GOT3 (cell line): ENCODE data around the gene ZCCHC18.
"Not testable (repeated sequence)": the region's sequence is repeated elsewhere in the genome, so short reads cannot be mapped to it uniquely, and the experiment has no call there.

Experiments
- DNase-seq: peaks from one replicate; lab custom pipeline; 2025; ENCODE audit warnings: mixed read lengths; lab: John Stamatoyannopoulos, UW

The ZCCHC18 gene

DNA sequence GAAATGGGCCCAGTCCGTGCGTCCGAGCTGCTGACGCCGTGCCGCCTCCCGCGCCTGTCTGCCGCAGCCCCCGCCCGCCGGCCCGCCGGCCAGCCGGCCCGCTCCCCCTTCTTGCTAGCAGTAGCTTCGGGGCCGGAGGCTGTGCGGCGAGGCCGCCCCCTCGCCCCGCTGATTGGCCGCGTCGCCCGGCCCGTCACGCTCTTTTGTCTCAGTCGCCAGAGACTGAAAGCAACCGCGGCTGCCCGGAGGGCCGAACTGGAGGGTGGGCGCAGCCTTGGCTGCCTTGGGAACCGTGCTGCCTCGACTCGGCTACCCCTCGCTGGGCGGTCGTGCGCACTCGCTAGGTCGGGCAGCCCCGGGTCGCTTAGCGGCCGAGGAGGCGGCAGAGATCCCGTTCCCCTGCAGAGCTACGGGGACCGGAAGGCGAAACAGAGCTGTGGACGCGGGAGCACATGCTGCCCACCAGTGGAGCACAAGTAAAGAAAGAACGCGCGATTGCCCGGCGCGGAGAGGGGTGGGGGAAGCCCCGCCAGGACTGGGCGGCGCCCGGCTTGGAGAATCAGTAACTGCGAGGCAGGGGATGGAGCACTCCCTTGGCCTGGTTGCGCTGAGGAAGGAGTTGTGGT lies at the start of gene ZCCHC18:
TSS of gene ZCCHC18 (plus strand) at position 198 of the 626 bp plus-strand sequence. CDS start 1,589 bp downstream, outside the sequence.
- no peak for DNase-seq

DNA sequence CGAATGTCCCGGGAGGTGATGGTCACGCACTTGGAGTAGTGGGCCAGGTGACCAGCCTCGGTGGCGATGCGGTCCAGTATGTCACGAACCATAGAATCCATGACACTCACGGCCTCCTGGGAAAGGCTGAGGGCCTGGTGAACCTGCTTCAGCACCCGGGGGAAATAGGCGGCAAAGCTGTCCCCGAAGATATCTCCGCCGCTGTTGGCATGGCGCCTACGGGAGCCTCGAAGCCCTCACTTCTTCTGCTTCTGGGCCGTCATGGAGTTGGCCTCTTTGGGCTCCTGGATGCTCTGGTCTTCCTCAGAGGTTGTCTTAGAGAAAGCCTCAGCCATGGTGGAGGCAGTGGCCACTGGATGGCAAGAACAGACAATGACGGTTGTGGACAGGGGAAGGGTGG lies 49.7 kb upstream of the ZCCHC18 start:
- DNase-seq, result not testable (repeated sequence)

DNA sequence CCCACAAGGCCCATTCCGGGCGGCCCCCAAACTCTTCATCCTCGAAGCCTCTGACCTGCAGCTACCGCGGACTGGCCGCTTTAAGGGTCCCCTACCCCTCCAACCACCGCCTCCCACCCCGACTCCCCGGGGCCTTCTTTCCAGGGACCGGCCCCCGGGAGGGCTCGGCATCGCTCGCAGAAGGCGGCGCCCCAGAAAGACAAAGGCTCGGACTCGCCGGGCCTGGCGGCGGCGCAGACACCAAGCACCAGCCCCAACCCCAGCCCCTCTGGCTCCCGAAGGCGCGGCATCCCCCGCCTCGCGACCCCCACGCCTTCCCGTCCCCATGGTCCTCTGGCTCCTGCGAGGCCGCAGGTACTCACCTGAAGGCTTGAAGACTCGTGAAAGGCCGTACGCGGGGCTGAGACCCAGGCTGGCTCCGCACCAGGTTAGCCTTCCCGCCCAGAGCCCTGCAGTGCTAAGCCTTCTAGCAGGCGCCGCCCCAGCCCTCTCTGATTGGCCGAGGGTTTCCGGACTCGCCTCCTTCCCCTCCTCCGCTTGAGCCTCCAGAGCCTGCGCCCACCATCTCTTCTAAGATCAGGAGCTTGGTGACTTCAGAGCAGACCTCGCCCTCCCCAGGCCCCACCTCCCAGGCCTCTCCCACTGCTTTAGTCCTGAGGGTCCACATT lies 36.4 kb upstream of the ZCCHC18 start, which contains the start of gene TMSB15C:
TSS of gene TMSB15C (minus strand) at position 459 of the 668 bp plus-strand sequence.
- DNase-seq, result not testable (repeated sequence)

DNA sequence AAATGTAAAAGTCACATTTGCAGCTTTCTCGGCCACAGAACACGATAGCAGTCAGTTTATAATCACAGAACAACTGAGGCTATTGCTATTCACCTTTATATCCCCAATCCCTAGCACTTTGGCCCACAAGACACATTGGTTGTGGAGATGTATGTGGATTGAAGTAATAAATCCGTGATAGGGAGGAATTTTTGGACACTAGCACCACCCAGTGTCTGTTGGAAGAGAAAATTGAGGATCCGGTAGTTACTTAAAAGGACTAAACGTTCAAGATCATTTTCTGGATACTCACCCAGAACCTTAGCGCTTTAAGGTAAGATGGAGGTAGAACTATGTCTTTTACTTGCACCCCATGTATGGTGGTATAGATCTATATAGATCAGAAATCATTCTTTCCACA lies 34.5 kb upstream of the ZCCHC18 start:
- not testable (repeated sequence) for DNase-seq

DNA sequence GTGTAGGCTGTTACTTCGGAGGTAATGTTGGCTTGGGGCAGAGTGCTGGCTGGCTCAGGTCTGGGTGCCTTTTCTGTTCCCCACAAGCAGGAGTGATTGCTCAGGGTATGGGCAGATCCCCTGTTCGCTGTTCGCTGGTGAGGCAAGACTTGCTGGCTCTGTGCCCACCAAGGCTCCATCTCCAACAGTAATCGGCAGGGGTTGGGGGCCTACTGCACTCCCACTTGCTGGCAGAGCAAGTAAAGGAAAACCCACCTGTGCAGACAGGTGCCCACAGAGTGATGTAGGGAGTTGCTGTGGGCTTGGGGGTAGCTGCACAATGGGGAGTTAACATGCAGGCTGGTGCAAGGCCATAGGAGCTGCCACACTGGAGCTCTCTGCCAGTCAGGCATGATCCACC lies 28.3 kb upstream of the ZCCHC18 start:
- no peak for DNase-seq

DNA sequence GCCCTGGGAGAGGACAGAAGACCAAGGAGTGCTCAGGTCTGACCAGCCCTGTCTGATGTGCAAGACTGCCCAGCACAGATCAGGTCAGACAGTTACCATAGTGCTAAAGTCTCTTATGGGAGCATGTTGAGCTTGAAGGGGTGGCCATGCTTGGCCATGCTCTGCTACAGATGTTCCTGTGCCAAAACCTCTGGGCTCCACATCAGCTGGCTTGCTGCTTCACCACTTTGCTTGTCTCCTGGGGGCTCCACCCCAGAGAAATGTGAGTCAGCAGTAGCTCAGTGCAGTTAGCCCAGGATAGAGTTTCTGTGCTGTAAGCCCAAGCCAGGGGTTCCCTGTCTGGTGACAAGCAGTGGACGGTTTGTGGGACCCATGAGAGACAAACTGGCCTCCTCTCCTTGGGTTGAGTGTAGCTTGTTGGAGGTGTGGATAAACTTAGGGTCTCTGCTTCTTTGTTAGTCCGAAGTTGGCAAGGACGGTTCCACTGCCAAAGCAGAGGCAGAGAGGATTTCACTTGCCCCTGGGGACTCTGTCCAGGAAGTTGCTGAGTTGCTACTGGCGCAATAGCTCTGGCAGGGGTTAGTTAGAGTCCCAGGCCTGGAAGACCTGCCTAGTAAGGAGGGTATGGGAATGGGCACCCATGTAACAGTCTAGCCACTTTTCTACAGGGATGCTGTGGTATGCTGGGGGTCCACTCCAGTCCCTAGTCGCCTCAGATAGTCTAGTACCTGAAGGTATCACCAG lies 27.6 kb upstream of the ZCCHC18 start:
- no peak for DNase-seq

DNA sequence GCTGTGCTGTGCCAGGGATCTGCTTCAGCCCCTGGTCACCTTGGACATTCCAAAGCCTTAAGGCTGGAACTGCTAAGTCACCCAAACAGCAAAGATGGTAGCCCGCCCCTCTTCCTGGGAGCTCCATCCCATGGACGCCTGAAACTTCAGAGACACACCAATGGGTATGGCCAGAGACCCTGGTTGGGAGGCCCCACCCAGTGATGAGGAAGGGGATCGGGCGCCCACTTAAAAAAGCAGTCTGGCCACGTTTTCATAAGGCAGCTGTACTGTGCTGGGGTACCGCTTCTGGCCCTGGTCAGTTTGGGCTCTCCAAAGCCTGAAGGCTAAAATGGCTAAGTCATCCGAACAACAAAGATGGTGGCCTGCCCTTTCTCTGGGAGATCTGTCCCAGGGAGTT lies 26.8 kb upstream of the ZCCHC18 start:
- no peak for DNase-seq

DNA sequence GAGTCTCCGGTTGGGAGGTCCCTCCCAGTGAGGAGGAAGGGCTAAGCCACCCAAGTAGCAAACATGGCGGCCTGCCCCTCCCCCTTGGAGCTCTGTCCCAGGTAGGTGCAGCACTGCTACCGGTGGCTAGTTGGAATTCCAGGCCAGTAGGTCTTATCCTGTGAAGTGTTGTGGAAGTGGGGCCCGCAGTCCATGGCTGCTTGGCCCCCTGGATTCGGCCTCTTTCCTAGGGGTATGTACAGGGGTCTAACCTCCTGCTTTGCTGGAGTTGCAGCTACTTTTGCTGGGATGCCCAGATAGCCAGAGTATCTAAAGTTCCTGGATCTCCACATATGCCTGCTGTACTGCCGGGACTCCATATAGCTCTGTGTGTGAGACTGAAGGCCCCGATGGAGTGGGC lies 26.4 kb upstream of the ZCCHC18 start:
- DNase-seq, result no peak

DNA sequence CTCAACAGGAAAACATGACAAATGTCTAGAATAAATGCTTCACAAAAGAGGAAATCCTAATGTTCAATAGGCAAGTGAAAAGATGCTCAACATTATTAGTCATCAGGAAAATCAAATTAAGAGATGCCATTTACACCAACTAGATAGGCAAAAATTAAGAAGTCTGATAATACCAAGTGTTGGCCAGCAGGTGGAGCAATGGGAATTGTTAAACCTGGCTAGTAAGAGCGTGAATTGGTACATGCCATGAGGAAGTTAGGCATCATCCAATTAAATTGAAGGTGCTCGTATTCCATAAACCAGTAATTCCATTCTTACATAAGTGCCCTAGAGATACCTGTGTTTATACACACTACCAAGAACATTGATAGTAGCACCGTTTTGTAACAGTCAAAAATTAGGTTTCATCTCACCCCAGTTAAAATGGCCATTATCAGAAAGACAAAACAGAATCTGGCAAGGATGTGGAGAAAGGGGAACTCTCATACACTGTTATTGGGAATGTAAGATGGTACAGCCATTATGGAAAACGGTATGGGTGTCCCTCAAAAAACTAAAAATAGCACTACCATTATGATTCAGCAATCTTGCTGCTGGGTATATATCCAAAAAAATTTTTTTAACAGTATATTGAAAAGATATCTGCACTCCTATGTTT lies 14.0 kb upstream of the ZCCHC18 start:
- DNase-seq, result no peak

DNA sequence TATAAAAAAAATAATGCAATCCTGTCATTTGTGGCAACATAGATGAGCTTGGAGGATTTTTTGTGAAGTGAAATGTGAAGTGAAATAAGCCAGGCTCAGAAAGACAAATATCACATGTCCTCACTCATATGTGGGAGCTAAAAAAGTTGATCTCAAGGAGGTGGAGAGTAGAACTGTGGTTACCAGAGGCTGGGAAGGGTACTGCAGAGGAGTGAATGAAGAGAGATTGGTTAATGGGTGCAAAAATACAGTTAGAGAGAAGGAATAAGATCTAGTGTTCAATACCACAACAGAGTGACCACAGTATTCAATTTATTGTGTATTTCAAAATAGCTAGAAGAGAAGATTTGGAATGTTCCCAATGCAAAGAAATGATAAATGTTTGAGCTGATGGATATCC lies 13.4 kb upstream of the ZCCHC18 start:
- no peak for DNase-seq

DNA sequence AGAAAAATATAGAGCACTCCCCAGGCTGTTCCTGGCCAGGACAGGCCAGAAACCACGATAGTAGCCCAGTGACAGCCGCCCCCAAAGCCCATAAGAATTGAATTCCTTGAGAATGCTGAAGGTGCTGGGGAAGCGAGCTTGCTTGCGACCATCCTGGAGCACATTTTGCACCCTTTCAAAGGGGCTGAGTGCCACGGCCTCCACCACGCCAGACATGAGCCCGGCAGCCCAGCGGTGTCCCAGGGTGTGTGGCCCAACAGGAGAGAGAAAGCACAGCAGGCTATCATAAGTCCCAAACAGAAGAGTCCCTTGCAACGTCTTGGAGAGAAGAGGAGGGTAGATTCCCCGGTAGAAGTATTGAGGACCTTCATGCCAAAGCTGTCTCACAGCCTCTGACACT lies 7.6 kb upstream of the ZCCHC18 start:
- no peak for DNase-seq

DNA sequence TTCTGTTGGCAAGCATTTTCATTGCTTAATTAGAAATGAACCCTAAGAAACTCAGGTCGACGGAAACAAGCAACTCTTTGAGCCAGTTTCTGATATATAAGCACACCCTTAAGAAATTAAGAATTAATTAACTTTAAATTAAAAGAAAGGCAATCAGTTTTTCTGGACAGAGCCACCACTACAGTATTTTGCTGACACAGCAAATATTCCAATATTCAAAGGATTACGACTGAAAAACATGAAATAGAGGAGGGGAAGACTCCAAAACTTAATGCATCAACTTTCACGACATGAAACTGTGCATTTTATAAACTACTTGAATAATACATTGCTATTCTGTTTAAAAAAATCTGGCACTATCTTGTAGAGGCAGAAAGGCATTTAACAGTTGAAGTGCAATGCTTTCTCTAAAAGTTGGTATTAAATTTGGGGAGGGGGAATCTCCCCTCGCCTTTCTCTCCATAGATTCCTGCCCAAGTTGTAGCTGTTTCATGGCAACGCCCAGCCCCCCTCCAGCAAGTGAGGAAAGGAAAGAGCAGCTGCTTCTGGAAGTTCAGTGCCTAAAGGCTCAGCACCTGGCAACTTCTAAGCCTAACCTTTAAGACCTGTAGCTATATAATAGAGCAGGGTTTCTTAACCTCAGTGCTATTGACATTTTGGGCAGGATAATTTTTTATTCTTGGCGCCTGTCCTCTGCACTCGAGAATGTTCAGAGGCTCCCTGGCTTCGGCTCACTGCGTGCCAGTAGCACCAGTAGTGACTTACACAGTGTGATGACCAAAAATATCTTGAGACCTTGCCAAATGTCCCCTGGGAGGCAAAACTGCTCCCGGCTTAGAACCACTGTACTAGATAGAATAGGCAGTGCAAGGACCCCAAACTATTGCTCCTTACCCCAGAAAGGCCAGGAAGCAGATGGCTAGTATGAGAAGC lies 6.7 kb upstream of the ZCCHC18 start:
- DNase-seq, result no peak

DNA sequence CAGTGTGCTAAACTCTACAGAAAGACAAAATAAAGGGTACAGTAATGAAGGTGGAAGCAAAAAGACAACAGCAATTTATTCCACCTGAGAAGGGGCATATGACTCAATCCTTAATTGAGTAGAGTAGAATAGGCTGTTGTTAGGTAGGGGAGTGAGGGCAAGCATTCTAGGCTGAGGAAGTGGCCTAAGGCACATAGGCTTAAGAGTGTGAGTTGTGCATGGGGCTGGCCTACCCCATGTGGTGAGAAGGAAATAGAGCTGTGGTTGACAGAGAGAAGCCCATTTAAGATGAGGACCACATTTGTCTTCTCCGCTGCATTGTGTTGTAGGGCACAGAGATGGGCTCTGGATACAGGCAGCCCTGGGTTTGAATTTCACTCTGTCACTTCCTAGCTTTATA lies 3.4 kb upstream of the ZCCHC18 start:
- no peak for DNase-seq

DNA sequence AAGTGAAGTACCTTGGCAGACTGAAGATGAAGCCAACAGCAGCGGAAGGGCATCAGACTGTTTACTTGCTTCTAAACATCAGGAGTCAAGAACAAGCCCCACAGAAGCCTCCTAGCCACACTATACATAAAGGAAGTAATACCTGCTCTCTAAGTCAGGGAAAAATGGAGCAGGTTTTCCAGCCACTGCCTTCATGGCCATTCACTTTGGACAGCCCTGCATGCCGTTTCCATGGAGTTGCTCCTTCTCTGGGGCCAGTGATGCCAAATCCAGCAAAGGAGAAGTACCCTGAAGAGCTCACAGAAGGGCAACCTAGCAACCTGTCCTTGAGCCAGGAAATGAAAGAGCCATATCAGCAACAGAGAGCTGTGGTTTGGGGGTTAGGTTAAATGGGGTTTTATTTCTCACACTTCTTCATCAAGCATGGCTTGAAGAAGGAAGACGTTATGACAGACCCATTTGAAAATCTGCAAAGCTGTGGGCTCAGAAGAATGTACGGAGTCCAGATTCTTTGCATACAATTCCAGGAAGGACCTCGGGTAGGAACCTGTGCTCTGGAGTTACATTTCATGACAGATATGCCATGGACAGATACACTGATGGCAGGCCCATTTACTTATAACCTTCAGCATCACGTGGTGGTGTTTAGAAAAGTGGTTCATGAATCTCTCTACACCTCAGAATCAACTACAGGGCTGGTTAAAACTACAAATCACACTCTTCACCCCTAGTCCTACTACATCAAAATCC lies 1.7 kb upstream of the ZCCHC18 start:
- DNase-seq, result not testable (repeated sequence)

DNA sequence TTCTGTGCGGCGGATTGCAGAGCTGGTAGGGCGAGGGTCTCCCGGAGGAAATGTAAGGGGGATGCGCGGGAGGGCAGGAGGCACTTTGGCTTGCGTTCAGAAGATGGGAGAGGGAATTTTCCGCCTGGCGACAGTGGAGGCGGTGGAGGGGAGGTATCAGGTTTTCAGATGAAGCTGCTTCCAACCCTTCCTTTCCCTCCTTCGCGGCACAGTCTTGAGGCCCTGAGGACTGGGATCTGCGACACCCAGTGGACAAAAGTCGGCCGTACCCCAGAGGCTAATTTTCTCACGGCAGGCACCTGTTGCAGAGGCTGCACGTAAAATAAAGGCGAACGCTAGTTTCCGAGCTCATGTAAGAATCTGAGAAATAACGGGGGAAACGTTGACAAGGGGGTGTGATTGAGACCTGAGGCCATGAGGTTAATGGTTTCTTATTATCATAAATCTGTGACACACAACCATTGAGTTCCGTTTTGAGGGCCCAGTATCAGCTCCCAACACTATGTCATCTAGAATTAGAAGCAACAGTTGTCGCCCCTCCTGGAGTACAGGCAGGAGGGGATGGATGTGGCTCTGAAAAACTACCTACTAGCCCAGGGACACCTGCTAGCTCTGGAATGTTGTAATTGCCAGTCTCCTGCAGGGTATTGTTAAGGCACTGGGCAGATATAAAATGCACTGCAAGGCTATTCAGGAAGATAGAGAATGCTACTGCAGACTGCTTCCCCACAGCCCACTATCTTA lies 1.1 kb downstream of the ZCCHC18 start:
- no peak for DNase-seq

DNA sequence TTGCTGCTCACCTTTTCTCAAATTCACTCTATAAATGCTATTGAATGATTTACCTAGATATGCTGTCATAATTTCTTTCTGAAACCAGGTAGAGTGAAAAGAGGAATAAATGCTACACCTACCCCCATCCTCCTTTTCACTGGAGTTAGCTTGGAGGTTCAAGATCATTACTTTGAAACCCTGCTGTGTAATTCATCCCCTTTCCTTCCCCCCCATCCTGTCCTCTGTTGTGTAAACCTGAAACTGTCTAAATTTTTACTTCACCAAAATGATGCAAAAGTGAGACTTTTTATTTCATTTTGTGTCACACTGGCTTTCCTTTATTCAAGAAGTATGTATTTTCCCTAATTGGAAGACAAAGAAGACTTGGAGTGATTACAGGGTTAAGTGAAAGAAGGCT lies 5.4 kb downstream of the ZCCHC18 start:
- no peak for DNase-seq

DNA sequence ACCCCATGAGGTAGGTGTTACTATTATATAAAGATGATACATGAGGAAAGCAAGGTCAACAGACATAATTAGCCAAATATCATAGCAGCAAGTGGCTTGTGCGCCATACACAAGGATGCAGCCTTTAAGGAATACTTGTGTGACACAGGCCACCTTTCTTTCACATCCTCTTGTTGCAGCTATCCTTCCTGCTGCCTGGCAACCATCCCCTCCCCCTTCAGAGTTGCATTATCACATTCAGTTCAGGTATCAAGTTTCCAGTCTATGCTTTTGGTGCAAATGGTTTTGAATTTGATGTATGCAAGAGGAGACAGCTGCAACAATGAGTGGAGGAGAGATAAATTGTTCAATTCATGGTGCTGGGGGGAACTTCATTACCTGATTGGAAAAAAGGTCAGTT lies 6.4 kb downstream of the ZCCHC18 start:
- no peak for DNase-seq

DNA sequence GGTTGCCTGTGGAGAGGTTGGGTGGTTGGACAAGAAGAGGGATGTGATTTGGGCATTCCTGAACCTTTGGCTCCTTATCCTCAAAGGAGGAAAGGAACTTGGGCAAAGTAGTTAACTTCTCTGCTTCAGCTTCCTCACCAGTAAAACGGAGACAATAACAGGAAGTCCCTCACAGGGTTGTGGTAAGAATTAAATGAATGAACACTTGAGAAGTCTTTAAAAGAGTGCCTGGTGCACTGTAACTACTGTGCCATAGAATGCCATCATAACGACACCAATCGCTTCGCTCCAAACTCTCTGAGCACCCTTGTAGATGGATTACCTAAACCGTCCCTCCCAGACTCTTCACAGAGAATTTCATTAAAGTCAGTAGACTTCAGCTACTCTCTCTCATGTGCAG lies 10.5 kb downstream of the ZCCHC18 start:
- DNase-seq, result no peak

DNA sequence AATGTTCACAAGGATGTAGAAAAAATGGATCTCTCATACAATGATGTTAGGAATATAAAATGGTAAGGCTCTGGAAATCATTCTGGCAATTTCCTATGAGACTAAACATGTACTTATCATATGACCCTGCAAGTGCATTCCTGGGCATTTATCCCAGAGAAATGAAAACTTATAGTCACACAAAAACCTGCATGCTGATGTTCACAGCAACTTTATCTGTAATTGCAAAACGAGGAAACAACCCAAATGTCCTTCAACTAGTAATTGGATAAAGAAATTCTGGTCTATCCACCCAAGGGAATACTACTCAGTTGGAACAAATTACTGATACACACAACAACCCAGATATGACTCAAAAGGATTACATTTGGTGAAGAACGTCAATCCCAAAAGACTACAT lies 14.5 kb downstream of the ZCCHC18 start:
- no peak for DNase-seq

DNA sequence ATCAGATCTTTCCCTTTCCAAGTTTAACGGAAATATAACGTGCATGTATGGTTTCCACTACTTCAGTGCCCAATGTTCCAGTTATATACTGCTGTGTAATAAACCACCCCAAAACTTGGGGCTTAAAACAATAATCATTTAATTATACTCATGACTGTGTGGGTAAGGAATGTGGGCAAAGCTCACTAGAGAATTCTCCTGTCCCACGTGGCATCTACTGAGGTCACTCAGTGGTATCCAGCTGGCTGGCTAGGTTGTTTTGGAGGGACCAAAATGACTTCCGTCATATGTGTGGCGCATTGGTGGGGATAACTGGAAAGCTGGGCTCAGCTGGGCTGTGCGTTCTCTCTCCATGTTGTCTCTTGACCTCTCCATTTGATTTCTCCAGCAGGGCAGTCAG lies 18.5 kb downstream of the ZCCHC18 start:
- DNase-seq, result no peak
